MCF 10A (cell line): ENCODE data around the gene CBY1. TPM values are rescaled to one million over a fixed set of nuclear protein-coding genes. Genes with fewer than 3 reads are reported as not detected.

ENCODE experiments used
- BruUV-seq: library from RNA; stranded (reverse); fragments of 400-500 nt; replicated peaks from 2 replicates; lab custom pipeline; 2021; lab: Mats Ljungman, UMichigan
- CTCF ChIA-PET: fragments of 300-600 bp; sonication (Branson Sonifier 250); formaldehyde crosslinking; extraction: SDS; loops from one replicate; lab custom pipeline; 2021; ENCODE audit warnings: antibody characterized with exemption, inconsistent platforms; lab: Yijun Ruan, JAX
- POLR2A ChIA-PET: fragments of 300-600, 350-650 bp; sonication (Branson Sonifier 250); formaldehyde crosslinking; extraction: SDS; loops from one replicate; lab custom pipeline; 2020; ENCODE audit warnings: antibody characterized with exemption, inconsistent platforms; lab: Yijun Ruan, JAX
- DNase-seq: peaks from one replicate; pipeline ENCODE4 v3.0.0-alpha.2; 2018; ENCODE audit not compliant: unreplicated experiment
- H3K27ac Mint-ChIP-seq: one replicate; pipeline ENCODE4 v1.8.0; 2022; ENCODE audit warnings: mild to moderate bottlenecking, low read depth, mixed read lengths; ENCODE audit not compliant: unreplicated experiment
- H3K27me3 Mint-ChIP-seq: one replicate; pipeline ENCODE4 v1.8.0; 2022; ENCODE audit warnings: mixed read lengths; ENCODE audit not compliant: insufficient read depth, unreplicated experiment
- H3K36me3 Mint-ChIP-seq: one replicate; pipeline ENCODE4 v1.8.0; 2022; ENCODE audit warnings: mild to moderate bottlenecking, moderate library complexity, mixed read lengths; ENCODE audit not compliant: insufficient read depth, unreplicated experiment
- H3K4me1 Mint-ChIP-seq: one replicate; pipeline ENCODE4 v1.8.0; 2022; ENCODE audit warnings: mixed read lengths; ENCODE audit not compliant: insufficient read depth, unreplicated experiment
- H3K4me3 Mint-ChIP-seq: one replicate; pipeline ENCODE4 v1.8.0; 2022; ENCODE audit warnings: mild to moderate bottlenecking, moderate library complexity, mixed read lengths; ENCODE audit not compliant: unreplicated experiment
- H3K9me3 Mint-ChIP-seq: one replicate; pipeline ENCODE4 v1.8.0; 2022; ENCODE audit warnings: mixed read lengths; ENCODE audit not compliant: unreplicated experiment
- intact Hi-C: fragments of 100-400 bp; cut with micrococcal nuclease; formaldehyde crosslinking; loops from 2 replicates; pipeline ENCODE4 v1.14.1; 2022
- total RNA-seq: library from RNA; stranded (reverse); gene quantifications from 2 replicates; pipeline ENCODE4 v1.2.3, GENCODE V29; 2022
- TF ChIP-seq, protein P1 (sequence below): fragments of 200-600 bp; IDR thresholded peaks from one replicate; pipeline ENCODE4 v1.8.0; 2022; ENCODE audit warnings: antibody characterized with exemption, mild to moderate bottlenecking; ENCODE audit not compliant: unreplicated experiment

The CBY1 gene
- total RNA-seq, 1 experiment from 2014 or later: 40.6 TPM

DNA sequence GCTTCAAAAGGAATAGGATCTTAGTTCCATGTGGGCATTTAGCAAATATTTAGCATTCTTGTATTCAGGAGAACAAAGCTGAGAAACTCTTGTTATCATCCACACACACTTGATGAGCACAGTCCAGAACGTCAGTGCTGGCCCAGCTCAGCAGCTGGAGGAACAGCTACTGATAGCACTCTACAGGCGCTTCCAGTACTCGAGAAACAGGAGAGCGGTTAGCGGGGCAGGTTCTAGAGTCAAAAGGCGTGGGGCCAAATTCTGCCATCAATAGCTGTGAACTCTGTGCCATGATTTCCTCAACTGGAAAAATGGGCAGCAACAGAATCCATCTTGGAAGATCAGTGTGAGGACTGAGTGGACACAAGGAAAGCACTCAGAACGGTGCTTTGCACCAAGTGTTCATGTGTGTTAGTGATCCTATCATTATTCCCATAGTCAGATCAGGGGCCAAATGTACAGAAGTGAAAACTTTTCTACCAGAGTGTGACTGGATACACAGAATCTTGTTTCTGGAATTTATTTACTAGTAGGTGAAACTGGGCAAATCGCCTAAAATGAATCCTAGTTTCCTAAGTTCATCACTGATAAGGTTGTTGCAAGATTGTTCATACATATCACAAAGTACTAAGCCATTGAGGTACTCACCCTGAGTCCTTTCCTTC lies 41.1 kb downstream of the CBY1 start:
- Mint-ChIP-seq H3K4me1 (peaks cover 33% of the 10 kb centered on the region), H3K4me3 (peak overlapping the region; percentile 79), H3K27me3 (no peaks in the 10 kb centered on the region), H3K36me3 (peaks cover 30% of the 10 kb centered on the region), H3K27ac (peak overlapping the region; percentile 81), H3K9me3 (no peaks in the 10 kb centered on the region)
- POLR2A ChIA-PET: interaction anchor here (0.5 to 8.7 kb wide), 17 partner anchors 9 to 1966 kb away, joined by 3 to 223 read pairs (median 4); partner anchors contain the start of genes CBY1, FAM227A, GTPBP1 and MICALL1
- BruUV-seq: no TSS peak
- CTCF ChIA-PET: interaction anchor here (0.6 to 4.9 kb wide), 3 partner anchors 15 to 645 kb away, joined by 3 to 40 read pairs (median 3); partner anchors contain the start of genes TMEM184B and TOMM22
- no peak for DNase-seq
- TF ChIP-seq, protein P1, sequence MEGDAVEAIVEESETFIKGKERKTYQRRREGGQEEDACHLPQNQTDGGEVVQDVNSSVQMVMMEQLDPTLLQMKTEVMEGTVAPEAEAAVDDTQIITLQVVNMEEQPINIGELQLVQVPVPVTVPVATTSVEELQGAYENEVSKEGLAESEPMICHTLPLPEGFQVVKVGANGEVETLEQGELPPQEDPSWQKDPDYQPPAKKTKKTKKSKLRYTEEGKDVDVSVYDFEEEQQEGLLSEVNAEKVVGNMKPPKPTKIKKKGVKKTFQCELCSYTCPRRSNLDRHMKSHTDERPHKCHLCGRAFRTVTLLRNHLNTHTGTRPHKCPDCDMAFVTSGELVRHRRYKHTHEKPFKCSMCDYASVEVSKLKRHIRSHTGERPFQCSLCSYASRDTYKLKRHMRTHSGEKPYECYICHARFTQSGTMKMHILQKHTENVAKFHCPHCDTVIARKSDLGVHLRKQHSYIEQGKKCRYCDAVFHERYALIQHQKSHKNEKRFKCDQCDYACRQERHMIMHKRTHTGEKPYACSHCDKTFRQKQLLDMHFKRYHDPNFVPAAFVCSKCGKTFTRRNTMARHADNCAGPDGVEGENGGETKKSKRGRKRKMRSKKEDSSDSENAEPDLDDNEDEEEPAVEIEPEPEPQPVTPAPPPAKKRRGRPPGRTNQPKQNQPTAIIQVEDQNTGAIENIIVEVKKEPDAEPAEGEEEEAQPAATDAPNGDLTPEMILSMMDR: no peak
- intact Hi-C loops: no loop called here

DNA sequence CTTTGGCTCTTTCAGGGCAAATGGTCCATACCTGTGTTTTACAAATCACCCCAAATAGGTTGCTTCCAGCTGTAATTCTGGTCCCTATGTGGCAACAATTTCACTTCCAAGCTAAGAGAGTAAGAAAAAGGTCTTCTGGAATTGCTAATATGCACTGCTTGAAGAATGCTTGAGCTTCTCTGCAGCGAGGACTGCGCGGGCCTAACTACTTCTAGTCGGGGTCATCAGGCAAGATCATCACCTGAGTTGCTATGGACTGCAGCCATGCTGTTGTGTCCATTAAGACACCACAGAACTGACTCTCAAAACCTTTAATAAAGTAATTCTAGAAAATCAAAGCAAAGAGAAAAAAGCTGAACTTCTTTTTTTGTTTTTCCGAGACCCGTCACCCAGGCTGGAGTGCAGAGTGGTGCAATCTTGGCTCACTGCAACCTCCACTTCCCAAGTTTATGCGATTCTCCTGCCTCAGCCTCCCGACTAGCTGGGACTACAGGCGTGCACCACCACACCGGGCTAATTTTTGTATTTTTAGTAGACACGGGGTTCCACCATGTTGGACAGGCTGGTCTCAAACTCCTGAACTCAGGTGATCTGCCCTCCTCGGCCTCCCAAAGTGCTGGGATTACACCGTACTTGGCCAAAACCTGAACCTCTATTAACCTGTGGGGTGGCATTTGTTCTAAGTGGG lies 42.1 kb downstream of the CBY1 start:
- ChIA-PET POLR2A (interaction anchor here (0.6 to 8.7 kb wide), 19 partner anchors 8 to 821 kb away, joined by 3 to 223 read pairs (median 4); partner anchors contain the start of genes ATF4, CBY1, FAM227A and GTPBP1), CTCF (interaction anchor here (0.6 to 4.9 kb wide), 4 partner anchors 10 to 946 kb away, joined by 3 to 40 read pairs (median 3); partner anchors contain the start of gene TOMM22)
- TF ChIP-seq, protein P1: no peak
- Mint-ChIP-seq H3K27me3 (no peaks in the 10 kb centered on the region), H3K9me3 (no peaks in the 10 kb centered on the region), H3K27ac (no peak overlapping the region), H3K4me3 (peak overlapping the region; percentile 79), H3K4me1 (peaks cover 28% of the 10 kb centered on the region), H3K36me3 (peaks cover 27% of the 10 kb centered on the region)
- no peak for DNase-seq
- BruUV-seq: no TSS peak
- intact Hi-C loops: no loop called here

DNA sequence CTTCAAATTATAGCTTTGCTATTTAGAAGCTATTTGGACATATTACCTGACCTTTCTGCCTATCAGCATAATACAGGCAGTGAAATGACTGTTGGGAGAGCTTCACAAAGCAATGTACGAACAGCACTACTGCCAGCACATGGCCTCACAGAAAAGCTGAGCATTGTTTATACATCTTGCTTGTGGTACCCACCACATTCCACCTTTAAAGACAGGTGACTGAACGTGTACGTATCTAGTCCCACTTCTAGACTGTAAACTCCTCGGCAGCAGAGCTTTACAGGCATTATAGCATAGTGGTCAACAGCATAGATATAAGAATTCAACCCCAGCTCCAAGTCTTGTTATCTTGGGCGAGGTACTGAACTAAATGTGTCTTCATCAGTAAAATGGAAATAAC lies 42.7 kb downstream of the CBY1 start:
- no peaks in the 10 kb centered on the region for H3K27me3 Mint-ChIP-seq
- H3K36me3 Mint-ChIP-seq: peaks cover 21% of the 10 kb centered on the region
- peak overlapping the region; percentile 79 for H3K4me3 Mint-ChIP-seq
- POLR2A ChIA-PET: interaction anchor here (0.6 to 8.7 kb wide), 26 partner anchors 7 to 821 kb away, joined by 3 to 223 read pairs (median 4); partner anchors contain the start of genes ATF4, CBY1, FAM227A and GTPBP1
- CTCF ChIA-PET: interaction anchor here (0.5 to 4.9 kb wide), 4 partner anchors 10 to 1225 kb away, joined by 3 to 40 read pairs (median 4); partner anchors contain the start of gene TOMM22
- no peak for DNase-seq
- TF ChIP-seq, protein P1: no peak
- peak overlapping the region; percentile 85 for H3K27ac Mint-ChIP-seq
- H3K4me1 Mint-ChIP-seq: peaks cover 25% of the 10 kb centered on the region
- intact Hi-C loops: no loop called here
- H3K9me3 Mint-ChIP-seq: no peaks in the 10 kb centered on the region
- no TSS peak for BruUV-seq

DNA sequence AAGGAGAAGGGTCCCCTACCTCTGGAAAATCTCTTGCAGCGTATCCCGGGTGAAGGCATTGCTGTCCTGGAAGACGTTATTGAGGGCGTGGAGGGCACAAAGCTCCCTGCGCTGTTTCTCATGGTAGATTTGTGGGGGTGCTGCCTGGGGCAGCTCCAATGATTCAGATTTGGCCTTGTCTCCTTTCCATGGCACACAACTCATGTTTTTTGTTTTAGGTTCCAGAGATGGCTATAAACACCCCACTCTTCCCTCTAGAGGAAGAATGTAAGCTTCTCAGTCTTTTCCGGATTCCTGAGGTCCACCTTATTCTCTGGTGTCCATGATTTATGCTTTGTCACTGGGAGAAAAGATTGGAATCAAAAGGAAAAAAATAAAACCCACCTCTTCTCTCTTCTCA lies 43.3 kb downstream of the CBY1 start:
- no peaks in the 10 kb centered on the region for H3K27me3 Mint-ChIP-seq
- peaks cover 14% of the 10 kb centered on the region for H3K36me3 Mint-ChIP-seq
- no peak for DNase-seq
- no peaks in the 10 kb centered on the region for H3K9me3 Mint-ChIP-seq
- CTCF ChIA-PET: interaction anchor here (0.5 to 4.9 kb wide), 5 partner anchors 17 to 1226 kb away, joined by 3 to 40 read pairs (median 4); partner anchors contain the start of gene TOMM22
- intact Hi-C loops: no loop called here
- TSS peak; percentile 75 for BruUV-seq
- H3K4me1 Mint-ChIP-seq: peaks cover 25% of the 10 kb centered on the region
- peak overlapping the region; percentile 79 for H3K4me3 Mint-ChIP-seq
- TF ChIP-seq, protein P1: no peak
- POLR2A ChIA-PET: interaction anchor here (0.5 to 8.7 kb wide), 25 partner anchors 7 to 820 kb away, joined by 3 to 223 read pairs (median 4); partner anchors contain the start of genes ATF4, CBY1, FAM227A and GTPBP1
- peak overlapping the region; percentile 85 for H3K27ac Mint-ChIP-seq
